HG03066 (cell line): ENCODE measurements around the gene NOTCH4.
A peak's percentile ranks its signal among the peaks of the same experiment; 100 is the strongest.

Experiments
- ATAC-seq: cut with Tn5 transposase; IDR thresholded peaks from one replicate; pipeline ENCODE4 v1.9.1; 2021; ENCODE audit warnings: low read depth; ENCODE audit not compliant: unreplicated experiment

Gene NOTCH4

DNA sequence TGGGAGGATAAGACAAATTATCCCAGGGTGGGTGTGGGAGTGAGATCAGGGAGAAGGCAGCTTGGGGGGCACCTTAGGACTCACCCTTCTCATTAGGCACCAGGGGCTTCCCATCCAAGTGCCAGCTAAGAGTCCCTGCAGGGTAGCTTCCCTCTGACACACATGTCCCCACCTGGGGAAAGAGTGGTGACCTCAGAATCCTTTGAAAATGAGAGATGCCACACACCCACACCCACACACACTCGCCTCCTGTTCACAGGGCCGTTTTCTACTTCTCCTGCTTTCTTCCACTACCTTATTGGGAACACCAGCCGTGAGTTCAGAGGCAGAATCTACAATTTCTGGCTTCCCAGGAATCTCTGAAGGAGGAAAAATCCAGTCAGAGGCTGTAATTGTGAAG is 40.8 kb downstream of the NOTCH4 start:
- ATAC-seq = no peak

DNA sequence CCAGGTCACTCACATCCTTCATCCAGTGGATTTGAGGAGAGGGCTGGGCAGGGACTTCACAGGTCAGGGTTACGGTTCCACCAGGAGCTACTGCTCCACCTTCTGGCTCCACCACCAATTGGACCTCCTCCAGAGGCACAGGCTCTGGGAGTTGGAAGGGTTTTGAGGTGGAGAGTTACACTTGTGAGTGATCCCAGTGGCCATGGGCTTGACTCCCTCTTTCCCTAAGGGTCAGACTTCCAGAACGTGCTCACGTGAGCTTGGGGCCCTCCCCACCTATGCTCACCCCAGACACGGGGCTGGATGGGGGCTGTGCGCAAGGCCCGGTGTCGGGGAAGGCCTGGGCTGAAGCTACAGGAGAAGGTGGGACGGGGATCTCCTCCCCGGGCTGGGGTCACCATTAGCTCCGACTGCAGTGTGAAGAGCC is 41.3 kb downstream of the NOTCH4 start:
- no peak for ATAC-seq

DNA sequence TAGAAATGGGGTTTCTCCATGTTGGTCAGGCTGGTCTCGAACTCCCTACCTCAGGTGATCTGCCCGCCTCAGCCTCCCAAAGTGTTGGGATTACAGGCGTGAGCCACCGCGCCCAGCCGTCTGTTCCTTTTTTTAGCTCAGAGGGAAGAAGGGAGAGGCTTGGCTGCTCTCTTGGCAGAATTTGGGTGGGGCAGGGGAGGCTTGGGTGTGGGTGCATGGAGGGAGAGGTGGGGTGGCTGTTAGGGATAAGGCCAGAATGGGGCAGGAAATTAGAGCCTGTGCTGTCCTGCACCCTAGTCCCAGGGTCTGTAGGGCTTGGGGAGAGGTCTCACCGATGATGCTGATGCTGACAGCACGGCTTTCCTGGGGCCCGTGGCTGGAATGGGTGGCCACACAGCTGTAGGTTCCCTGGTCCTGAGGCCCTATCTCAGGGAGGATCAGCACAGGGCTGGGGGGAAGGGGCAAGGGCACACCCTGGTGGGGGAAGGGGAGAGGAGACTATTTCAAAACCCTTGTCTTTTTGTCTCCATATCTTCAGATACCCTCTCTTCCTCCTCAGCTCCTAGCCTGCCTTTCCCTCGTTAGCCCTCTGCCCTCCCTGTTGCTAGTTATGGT is 41.8 kb downstream of the NOTCH4 start:
- no peak for ATAC-seq

DNA sequence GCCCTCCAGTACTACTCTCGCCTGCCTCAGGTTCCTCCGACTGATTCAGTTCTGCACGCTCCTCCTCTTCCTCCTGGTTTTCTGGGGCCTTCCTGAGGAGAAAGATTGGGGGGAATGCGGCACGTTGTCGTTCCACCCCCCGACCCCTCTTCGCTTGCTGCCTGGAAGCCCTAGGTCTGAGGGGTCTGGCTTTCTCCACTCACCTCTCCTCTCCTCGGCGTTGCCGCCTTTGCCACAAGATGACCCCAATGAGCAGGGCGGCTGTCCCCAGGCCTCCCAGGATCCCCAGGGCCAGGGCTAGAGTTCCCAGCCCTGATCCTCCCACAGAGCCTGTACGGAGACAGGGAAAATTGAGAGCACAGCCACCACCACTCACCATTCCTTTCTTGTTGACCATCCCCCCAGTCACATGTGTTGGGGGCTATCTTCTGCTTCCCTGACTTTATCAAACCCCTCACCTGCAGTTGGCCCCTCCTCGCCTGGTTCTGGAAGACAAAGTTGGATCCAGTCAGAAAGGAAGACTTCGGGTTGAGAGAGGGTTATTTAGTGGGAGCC is 42.6 kb downstream of the NOTCH4 start:
- no peak for ATAC-seq

DNA sequence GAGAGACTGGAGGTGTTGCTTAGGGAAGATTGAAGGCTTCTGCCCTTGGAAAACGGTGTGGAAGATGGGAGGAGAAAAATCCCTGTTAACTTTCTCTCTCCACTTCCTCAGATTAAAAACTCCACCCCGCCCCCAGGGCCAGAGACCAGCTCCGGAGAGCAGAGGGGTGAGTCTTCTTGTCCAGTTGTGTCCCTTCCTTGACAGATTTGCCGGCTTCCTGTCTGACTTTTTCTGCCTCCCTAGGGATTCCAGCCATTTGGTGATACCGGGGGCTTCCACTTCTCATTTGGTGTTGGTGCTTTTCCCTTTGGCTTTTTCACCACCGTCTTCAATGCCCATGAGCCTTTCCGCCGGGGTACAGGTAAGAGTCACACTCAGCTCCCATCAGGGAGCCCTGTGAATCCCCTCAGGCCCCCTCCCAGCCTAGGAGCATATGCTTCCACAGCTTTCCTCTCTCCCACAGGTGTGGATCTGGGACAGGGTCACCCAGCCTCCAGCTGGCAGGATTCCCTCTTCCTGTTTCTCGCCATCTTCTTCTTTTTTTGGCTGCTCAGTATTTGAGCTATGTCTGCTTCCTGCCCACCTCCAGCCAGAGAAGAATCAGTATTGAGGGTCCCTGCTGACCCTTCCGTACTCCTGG is 44.0 kb downstream of the NOTCH4 start:
- no peak for ATAC-seq

DNA sequence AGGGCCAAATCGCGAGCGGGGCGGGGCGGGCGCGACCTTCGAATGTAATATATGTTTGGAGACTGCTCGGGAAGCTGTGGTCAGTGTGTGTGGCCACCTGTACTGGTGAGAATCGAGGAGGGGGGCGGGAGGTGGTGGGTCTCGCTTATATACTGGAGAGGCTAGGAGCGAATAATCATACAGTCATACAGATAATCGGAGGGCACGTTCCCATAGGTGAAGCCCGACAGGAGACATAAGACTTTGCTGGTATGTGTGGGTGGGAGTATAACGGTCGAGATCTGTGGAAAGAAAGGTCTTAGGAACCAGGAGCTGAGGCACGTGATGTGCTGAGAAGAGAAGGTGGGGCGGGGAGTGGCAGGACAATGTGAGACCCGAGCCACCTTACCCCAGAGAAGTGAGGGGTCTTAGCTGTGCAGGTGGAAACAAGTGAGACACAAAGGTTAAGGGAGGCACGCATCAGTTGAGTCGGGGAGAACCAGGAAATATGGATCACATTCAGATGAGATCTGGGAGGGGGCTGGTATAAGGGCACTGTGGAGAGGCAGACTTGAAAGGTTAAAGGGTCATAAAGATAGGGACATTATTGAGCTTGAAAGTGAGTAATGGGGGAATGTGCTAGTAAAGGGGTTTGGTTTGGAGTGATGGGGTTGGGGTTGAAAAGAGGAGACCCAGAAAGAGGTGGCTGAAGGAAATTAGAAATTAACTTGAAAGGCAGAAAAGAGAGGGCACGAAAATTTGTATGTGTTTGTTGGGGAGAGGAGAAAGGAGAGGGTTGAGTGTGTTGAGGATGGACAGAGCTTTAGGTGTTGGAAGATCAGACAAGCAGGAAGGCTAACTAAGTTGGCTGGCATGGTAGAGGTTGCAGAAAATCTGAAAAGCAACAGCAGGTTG is 45.1 kb downstream of the NOTCH4 start:
- ATAC-seq = no peak

DNA sequence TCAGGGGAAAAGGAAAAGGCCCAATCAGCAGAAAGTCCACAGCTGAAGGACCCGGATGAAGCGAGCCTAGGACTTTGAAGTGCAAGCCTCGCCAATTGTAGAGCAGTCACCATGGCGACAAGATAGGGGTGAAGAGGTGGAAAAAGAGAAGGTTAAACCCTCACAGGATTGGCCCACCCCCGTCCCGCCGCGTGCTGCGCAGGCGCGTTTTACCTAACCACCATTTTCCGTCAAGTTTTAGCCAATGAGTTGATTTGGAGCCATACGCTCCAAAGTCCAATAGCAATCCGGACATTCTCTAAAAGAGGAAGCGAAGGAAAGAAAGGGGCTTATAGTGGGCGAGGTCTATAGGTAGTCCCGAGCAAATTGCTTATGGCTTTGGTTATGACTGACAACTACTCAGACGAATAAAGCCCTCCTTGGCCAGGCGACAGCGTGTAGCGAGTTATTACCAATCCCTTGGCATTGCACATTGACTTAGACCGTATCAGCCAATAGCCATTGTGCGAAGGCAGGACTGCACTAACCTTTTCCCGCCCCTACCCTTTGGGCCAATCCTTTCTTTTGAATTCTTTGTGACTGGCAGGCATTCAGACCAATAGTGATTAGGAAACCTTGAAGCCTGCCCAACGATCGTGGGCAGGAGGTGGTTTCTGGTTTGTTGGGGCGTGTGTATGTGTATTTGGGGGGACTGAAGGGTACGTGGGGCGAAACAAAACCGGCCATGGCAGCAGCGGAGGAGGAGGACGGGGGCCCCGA is 45.9 kb downstream of the NOTCH4 start, which contains the start of gene RNF5:
Gene RNF5 (plus strand): TSS at position 618 of the 759 bp plus-strand sequence. CDS start 107 bp downstream, at position 725.
- ATAC-seq = peak; percentile 81

DNA sequence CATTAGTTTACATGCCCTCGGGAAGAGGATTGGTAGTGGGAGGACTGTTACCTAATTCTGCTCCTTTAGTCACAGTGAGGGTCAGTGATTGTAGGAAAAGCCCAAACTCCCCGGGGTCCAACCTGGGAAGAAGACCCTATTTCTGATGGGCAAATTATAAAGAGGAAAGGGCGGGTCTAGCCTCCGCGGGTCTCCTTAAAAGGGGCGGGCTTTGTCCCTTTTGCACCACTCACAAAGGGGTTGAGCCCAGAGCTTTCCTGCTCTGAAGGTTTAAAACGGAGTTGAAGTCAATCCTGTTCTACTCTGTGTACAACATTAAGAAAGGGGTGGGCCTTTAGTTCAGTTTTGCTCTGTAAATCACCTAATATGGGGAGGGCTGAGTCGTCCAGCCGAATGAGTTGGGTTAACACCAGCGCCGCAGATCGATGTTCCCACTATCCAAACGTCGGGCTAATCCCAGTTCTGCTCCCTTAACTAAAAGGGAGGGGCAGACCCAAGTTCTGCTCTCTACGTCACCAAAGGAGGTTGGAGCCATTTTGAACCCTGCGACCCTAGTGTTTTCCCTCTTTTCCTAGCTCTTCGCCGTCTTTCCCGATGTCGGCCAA is 46.6 kb downstream of the NOTCH4 start:
- ATAC-seq = no peak

DNA sequence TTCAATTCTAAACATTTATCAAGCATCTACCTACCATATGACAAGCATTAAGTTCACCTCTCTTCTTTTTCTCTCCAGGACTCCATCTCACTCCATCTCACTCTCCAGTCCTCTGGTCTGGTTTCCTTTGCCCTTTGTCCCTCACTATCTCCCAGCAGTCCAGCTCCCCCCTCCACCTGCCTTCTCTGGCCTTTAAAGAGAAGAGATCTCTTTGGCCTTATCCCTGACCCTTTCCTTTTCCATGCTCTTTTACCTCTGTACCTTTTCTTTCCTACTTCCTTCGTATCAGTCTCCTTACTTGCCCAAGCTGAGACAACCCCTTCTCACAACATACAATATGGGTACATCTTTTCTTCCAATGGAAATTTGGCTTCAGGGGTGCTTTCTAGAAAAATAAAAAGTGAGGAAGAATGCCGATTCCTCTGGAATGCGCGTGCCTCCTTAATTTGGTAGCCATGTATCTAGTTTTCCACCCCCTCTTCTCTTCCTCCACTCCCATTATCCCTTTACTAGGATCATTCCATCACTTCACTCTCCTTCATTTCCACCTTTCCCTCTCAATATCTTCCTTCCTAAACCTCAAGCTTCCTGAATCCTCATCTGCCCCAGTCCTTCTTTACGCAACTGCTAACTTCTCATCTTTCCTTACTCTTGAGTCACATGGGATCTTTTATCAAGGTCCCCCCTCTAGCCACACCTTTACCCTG is 47.2 kb downstream of the NOTCH4 start:
- ATAC-seq = no peak

DNA sequence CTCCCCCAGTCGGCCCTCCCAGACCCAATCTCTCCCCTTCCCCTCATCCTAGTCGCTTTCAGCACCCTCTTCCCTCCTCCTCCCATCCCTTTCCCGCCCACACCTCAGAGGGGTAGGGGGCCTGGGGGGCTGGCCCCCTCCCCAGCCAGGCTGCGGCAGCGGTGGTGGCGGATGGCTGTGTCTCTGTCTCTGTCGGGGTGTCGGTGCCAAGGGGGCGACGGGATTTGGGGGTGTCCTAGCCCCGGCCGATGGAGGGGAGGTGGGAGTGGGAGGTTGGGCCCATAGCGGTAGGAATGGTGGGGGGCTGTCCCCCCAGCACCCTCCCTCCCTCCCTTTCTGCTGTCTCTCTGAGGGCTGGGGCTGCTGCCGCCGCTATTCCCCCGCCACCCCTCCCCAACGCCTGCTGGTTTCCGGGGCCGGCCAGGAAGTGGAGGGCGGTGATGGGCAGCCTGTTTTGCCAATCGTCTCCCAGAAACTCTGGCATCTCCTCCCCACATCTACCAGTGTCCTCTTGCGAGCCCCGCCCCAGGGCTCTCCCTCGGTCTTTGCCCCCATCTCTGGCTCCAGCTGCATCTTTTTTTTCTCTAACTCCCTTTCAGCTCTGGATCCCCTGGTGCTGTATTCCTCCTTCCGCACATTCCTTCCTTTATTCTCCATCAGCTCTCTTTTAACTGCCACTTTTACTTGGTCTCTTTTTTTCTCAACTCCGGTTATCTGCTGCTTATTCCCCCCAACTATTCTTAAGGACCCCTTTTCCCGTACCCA is 48.0 kb downstream of the NOTCH4 start, which contains the start of gene AGPAT1:
Gene AGPAT1 (minus strand): TSS at position 374 of the 765 bp plus-strand sequence. CDS start 4,588 bp downstream, outside the sequence.
- ATAC-seq = no peak

DNA sequence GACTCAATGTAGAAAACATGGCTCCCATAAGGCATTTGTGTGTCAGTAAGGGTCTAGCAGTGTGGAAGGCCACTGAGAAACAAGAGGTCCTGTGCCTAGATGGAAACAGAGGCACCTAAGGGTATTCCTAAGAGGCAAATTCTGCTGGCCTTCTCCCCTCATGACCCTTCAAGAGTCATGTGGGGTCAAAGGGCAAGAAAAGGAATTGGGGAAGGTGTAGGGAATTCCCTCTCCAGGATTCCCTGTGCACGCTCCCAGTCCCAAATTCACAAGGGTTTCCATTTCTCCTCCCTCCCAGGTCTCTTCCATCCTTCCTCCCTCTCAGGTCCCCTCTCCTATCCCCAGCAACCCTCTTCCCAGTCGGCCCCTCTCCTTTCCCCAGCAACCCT is 48.6 kb downstream of the NOTCH4 start:
- no peak for ATAC-seq

DNA sequence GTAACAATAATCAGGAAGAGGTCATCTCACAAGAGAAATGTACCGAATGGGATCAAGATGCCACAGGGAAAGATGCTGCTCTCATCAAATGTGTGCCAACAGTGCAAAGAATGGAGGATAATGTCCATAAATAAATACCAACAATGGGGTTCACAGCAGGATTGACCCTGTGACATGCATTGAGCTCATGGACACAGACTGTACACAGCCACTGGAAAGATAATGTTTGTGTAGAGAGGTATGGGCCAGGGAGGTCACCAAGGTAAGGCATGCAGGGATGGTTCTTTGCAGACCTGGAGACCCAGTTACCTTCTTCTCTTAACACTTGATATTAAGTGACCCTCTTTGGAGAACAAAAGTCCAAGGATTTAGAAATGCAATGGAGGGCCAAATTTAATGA is 49.5 kb downstream of the NOTCH4 start:
- no peak for ATAC-seq

DNA sequence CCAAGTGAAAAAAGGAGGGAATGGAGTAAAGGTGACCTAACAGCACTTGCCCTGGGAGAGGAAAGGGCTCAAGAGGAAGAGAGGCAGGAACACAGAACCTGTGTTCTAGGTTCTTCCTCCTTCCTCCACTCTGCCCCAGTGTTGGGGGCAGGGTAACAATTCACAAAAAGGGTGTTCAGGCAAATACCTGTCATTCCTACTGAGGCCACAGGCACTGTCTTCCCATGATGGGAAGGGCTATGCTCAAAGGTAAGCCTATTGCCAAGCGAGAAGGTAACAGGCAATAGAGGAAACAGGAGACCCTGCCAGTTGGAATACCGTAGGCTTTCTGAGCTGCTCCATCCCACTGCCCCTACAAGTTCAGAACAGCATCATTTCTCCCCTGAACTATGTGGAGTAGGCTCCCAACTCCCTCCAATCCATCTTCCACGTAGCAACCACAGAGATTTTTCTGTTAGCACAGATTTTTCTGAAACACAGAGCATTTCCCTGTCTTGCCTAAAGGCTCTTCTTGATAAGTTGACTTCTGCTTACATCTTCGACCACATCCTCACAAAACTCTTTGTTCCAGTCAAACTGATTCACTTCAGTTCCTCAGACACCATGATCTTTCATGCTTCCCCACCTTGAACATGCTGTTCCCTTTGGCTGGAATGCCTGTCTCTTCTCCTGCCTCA is 50.7 kb downstream of the NOTCH4 start:
- ATAC-seq = no peak

DNA sequence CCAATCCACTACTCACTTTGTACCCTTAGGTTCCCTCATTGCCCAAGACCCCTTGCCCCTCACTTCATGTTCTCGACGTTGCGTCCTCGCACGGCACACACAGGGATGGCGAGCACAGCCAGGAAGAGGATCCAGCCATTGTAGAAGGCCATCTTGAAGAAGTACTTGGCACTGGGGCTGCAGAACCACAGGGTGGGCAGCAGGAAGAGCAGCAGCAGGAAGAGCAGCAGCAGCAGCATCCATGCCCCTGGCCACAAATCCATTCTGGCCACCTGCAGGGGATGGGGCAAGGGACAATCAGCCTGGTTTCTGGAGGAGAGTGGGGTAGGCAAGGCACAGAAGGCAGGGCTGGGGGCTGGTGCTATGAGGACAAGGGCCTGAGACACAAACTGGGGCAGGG is 52.6 kb downstream of the NOTCH4 start:
- ATAC-seq = no peak

DNA sequence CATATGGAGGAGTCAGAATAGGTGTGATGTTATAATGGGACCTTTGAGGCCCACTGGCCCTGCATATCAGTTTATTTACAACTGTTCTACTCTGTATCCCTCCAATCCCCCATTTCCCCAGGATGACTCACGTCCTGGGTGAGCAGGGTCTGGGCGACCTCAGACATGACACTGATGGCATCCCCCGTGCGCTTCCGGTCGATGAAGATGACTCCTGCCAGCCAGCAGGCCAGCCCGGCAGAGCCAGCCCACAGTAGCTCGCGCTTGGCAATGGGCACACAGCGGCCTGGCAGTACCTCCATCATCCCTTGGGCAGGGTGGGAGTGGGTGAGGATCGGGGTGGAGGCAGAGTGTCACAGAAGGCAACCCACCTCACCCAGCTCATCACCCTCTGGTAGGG is 53.6 kb downstream of the NOTCH4 start:
- ATAC-seq = no peak

DNA sequence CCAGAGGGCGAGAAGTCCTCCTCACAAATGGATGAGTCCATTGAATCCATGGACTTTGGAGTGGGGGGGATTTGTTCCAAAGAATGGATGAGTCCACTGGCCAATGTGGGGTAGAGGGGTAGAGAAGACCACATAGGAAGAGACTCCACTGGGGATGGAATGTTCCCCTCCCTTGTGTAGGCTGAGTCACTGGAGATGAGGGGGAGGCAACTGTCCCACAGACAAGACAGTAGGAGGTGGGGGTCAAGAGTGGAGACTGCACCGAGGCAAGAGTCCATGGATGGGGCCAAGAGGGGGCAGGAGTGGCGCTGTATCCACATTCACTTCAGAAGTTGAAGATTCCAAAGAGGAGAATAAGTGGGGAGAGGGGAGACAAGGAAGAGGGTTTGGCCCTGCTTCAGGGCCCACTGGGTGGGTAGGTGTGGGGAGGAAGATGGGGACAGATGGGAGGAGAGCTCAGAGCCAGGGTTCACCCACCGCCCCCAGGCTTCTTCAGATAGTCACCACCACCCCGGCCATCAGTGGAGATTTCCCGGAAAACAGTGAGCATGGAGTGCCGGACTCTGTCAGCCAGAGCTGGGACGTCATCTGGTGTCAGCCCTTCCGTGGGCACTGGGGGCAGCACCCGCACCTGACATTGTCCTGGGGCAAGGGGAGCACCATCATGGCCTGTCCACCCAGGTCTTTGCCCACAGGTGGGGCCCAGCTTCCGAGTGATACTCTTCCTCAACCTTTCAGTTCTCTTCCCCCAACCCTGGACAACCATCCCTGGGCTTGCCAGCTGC is 54.9 kb downstream of the NOTCH4 start:
- ATAC-seq = no peak

DNA sequence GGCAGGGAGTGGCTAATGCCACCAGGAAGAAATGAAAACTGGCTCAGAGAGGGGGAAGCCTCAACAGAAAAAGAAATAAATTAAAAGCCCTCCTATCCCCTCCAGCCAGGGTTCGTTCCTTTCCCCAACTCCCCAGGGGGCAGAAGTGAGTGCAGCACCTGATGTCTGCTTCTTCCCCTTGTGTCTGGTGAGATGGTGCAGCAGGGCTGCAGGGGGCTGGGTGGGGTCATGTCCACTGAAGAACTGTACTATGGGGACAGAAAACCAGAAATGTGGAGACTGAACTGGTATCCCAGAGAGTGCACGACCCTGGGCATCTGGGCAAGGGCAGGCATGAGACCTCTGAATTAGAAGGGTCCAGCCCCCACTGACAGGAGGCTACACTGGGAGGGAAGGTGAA is 55.5 kb downstream of the NOTCH4 start:
- ATAC-seq = no peak
